ENCODE data around the gene MACROD2.

DNA sequence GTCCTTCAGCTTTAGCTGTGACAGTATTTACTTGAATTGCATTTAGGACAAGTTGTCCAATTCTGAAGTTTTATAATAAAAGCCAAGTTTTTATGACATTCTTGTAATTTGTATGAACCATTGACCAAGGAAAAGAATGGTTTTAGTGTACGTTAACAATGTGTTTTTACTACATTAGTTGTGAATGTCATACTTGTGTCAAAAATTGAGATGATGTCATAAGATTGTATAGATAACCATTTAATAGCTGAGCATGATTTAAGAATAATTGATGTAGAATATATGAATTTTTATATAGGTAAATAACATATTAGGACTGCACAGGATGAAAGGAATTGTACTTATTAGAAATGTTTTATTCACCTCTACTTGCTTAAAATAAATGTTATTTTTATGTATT, 102.9 kb downstream of the MACROD2 start:
- TF ChIP-seq, protein P1, sequence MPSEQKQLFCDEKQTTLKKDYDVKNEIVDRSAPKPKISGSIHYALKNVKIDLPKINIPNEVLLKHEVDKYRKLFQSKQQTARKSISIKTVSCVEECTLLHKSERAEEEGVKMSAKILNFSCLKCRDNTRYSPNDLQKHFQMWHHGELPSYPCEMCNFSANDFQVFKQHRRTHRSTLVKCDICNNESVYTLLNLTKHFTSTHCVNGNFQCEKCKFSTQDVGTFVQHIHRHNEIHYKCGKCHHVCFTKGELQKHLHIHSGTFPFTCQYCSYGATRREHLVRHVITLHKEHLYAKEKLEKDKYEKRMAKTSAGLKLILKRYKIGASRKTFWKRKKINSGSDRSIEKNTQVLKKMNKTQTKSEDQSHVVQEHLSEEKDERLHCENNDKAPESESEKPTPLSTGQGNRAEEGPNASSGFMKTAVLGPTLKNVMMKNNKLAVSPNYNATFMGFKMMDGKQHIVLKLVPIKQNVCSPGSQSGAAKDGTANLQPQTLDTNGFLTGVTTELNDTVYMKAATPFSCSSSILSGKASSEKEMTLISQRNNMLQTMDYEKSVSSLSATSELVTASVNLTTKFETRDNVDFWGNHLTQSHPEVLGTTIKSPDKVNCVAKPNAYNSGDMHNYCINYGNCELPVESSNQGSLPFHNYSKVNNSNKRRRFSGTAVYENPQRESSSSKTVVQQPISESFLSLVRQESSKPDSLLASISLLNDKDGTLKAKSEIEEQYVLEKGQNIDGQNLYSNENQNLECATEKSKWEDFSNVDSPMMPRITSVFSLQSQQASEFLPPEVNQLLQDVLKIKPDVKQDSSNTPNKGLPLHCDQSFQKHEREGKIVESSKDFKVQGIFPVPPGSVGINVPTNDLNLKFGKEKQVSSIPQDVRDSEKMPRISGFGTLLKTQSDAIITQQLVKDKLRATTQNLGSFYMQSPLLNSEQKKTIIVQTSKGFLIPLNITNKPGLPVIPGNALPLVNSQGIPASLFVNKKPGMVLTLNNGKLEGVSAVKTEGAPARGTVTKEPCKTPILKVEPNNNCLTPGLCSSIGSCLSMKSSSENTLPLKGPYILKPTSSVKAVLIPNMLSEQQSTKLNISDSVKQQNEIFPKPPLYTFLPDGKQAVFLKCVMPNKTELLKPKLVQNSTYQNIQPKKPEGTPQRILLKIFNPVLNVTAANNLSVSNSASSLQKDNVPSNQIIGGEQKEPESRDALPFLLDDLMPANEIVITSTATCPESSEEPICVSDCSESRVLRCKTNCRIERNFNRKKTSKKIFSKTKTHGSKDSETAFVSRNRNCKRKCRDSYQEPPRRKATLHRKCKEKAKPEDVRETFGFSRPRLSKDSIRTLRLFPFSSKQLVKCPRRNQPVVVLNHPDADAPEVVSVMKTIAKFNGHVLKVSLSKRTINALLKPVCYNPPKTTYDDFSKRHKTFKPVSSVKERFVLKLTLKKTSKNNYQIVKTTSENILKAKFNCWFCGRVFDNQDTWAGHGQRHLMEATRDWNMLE (tag by site-specific recombination; conservative IDR thresholded peaks at IDR 0.05; ENCODE audit: low read depth) = no peak
- no peak for TF ChIP-seq REPIN1 (tag by site-specific recombination; IDR thresholded peaks at IDR 0.05; ENCODE audit: low read depth)
- no peak for TF ChIP-seq ZNF610 (tag by site-specific recombination; IDR thresholded peaks at IDR 0.05; ENCODE audit: borderline replicate concordance)
- no peak for TF ChIP-seq YY1 (tag by site-specific recombination; IDR thresholded peaks at IDR 0.05)
- no peak for TF ChIP-seq ZNF558 (tag by site-specific recombination; IDR thresholded peaks at IDR 0.05)
